ENCODE measurements around the gene VEGFA. TPM values are rescaled to one million over a fixed set of nuclear protein-coding genes. Genes with fewer than 3 reads are reported as not detected.

Gene VEGFA
- total RNA-seq, 1 donor from 2014 or later: 267 TPM

GRCh38 chr6:43757966-43758616 lies 11.9 kb upstream of the VEGFA start:
- Mint-ChIP-seq H3K4me3 (ENCODE audit: low read depth) (no peak overlapping the region), H3K27ac (no peak overlapping the region), H3K4me1 (ENCODE audit: low read depth) (peaks cover 19% of the 10 kb centered on the region), H3K36me3 (ENCODE audit: insufficient read depth) (no peaks in the 10 kb centered on the region), H3K27me3 (peaks cover 16% of the 10 kb centered on the region), H3K9me3 (ENCODE audit: low read depth) (no peaks in the 10 kb centered on the region)
- DNase-seq (ENCODE audit: low spot score, unreplicated experiment): no peak
- TF ChIP-seq CTCF (IDR thresholded peaks at IDR 0.05; ENCODE audit: unreplicated experiment): no peak

DNA sequence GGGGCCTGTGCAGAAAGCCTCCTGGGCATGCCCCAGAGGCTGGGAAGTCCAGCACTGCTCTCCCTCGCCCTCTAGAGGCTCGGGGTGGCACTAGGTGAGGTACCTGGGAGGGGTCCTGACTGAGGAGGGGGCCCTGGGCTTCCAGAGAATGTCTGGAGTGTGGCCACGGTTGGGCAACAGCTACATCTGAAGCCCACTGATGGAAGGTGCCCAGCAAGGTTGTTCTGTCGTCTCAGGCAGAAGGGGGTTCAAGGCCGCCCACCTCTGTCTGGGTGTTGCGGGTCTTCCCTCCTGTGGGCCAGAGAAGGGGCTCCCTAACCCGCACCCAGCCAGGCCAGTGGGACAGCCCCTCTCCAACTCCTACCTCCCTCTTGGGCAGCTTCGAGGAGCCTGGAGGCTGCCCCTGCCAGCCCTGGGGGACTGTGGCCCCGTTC lies 11.4 kb upstream of the VEGFA start:
- Mint-ChIP-seq H3K27me3 (peaks cover 16% of the 10 kb centered on the region), H3K9me3 (ENCODE audit: low read depth) (no peaks in the 10 kb centered on the region), H3K27ac (no peak overlapping the region), H3K4me3 (ENCODE audit: low read depth) (no peak overlapping the region), H3K4me1 (ENCODE audit: low read depth) (peaks cover 21% of the 10 kb centered on the region), H3K36me3 (ENCODE audit: insufficient read depth) (no peaks in the 10 kb centered on the region)
- peak; percentile 57 for TF ChIP-seq CTCF (IDR thresholded peaks at IDR 0.05; ENCODE audit: unreplicated experiment)
- DNase-seq (ENCODE audit: low spot score, unreplicated experiment): peak; percentile 33

DNA sequence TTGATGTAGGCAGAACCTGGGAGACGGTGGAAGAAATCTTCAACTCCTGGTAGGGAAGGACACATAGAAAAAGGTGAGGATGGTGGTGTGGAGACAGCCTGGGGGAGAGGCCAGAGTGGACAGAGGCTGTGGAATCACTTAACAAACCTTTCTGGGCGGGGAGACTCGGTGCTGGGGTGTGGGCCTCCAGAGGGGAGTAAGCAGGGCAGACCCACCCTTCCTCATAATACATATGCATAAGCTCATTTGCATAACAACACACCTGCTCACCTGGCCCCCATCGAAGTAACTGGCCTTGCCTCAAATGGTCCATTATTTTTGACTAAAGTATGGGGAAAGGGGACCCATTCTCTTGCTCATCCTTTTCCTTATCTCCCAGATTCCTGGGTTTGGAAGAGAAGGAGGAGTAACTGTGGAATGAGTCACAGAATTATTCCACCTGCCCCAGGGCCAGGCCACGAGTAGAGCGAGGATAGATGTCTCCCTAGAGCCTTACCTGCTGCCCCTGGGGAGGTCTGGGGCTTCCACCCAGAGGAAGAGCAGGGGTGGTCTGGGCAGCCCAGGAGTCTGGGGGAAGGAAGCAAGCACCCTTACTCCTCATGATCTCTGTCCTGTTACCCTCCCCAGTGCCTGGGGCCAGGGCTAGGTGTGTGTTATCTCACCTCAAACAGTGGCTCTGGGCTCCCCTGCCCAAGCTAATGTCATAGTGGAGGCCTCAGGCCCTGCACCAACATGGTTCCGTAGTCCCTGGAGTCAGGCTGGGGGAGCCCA lies 10.7 kb upstream of the VEGFA start:
- peak overlapping the region; percentile 71 for H3K27ac Mint-ChIP-seq
- H3K9me3 Mint-ChIP-seq (ENCODE audit: low read depth): no peaks in the 10 kb centered on the region
- H3K27me3 Mint-ChIP-seq: peaks cover 16% of the 10 kb centered on the region
- H3K36me3 Mint-ChIP-seq (ENCODE audit: insufficient read depth): no peaks in the 10 kb centered on the region
- peaks cover 21% of the 10 kb centered on the region for H3K4me1 Mint-ChIP-seq (ENCODE audit: low read depth)
- DNase-seq (ENCODE audit: low spot score, unreplicated experiment): no peak
- no peak overlapping the region for H3K4me3 Mint-ChIP-seq (ENCODE audit: low read depth)
- TF ChIP-seq CTCF (IDR thresholded peaks at IDR 0.05; ENCODE audit: unreplicated experiment): no peak

DNA sequence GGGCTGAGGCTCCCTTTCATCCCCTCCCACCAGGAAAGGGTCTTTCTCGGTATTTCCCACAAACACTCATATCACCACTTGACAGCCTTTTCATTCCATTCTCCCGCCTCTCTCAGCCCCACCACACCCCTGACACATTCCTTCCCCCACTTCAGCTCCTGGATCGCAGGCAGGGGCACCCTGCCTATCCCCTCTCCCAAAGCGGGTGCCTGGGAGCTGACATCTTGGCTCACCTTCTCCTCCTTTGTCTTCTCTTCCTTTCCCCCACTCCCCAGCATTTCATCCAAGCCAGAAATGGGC lies 10.2 kb upstream of the VEGFA start:
- Mint-ChIP-seq H3K4me1 (ENCODE audit: low read depth) (peaks cover 26% of the 10 kb centered on the region), H3K36me3 (ENCODE audit: insufficient read depth) (no peaks in the 10 kb centered on the region), H3K27me3 (peaks cover 16% of the 10 kb centered on the region), H3K4me3 (ENCODE audit: low read depth) (no peak overlapping the region), H3K9me3 (ENCODE audit: low read depth) (no peaks in the 10 kb centered on the region), H3K27ac (no peak overlapping the region)
- no peak for TF ChIP-seq CTCF (IDR thresholded peaks at IDR 0.05; ENCODE audit: unreplicated experiment)
- DNase-seq (ENCODE audit: low spot score, unreplicated experiment): no peak

DNA sequence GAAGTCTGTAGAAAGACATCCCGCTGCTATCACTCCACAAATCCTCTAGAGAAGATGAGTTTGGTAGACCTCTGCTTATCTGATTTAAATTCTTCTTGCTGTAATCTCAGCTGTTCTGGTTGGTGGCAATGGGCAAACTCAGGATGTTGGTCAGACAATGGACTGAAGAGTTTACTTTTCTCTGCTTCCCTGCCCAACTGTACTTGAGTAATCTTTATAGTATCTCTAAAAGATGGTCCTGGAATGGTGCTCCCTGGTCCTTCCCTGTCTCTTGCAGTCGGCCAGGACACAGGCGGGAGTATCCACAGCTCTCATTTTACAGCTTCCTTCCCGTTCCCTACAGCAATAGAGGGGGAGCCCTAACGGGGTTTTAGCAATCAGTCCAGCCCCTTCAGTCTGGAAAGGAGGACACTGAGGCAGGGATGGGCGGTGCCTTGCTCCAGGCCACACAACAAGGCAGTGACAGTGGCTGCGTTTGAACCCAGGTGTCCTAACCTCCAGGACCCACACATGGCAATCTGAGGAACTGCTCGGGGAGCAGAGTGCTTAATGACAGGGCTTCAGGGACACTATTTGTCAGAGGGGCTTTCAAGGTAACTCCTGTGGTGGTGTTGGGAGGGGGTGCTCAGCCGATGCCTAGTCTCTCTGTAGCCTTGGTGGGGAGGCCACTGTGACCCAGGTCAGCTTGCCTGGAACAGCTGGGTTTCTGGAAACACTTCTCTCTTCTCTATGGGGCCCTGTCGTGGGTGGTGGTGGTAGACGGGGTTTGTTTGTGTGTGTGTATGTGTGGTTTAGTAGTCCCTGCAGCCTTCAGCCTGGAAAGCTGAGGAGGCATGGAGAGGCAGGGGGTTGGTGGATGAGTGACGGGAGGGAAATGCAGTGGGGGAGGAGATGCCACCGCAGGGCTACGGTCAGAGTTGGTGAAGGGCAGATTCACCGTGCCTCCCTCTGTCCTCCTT lies 9.5 kb upstream of the VEGFA start:
- Mint-ChIP-seq H3K27ac (no peak overlapping the region), H3K27me3 (peaks cover 15% of the 10 kb centered on the region), H3K4me3 (ENCODE audit: low read depth) (no peak overlapping the region), H3K36me3 (ENCODE audit: insufficient read depth) (no peaks in the 10 kb centered on the region), H3K4me1 (ENCODE audit: low read depth) (peaks cover 29% of the 10 kb centered on the region), H3K9me3 (ENCODE audit: low read depth) (no peaks in the 10 kb centered on the region)
- DNase-seq (ENCODE audit: low spot score, unreplicated experiment): no peak
- TF ChIP-seq CTCF (IDR thresholded peaks at IDR 0.05; ENCODE audit: unreplicated experiment): no peak
